MM.1S (cell line): ENCODE results near the gene RAB22A.

Experiments used
- DNase-seq: peaks from one replicate; pipeline ENCODE4 v3.0.0-alpha.2; 2015
- H2AFZ ChIP-seq: fragments of 300-600 bp; sonication (generic); 2 replicates; pipeline ENCODE4 v1.6.0; 2016; ENCODE audit warnings: antibody characterized with exemption, low read length
- H3F3A ChIP-seq: fragments of 300-600 bp; sonication (generic); 2 replicates; pipeline ENCODE4 v1.6.1; 2016; ENCODE audit warnings: mild to moderate bottlenecking, antibody characterized with exemption, low read length, moderate library complexity, mixed read lengths; ENCODE audit not compliant: insufficient read depth
- H3K27ac ChIP-seq: fragments of 300-600 bp; sonication (generic); 2 replicates; pipeline ENCODE4 v1.5.1; 2016; ENCODE audit warnings: mild to moderate bottlenecking, low read length
- H3K27me3 ChIP-seq: fragments of 300-600 bp; sonication (generic); replicated peaks from 2 replicates; pipeline ENCODE4 v1.6.0; 2016; ENCODE audit warnings: low read length; ENCODE audit not compliant: insufficient read depth
- H3K36me3 ChIP-seq: fragments of 300-600 bp; sonication (generic); replicated peaks from 2 replicates; pipeline ENCODE4 v1.6.1; 2016; ENCODE audit warnings: mild to moderate bottlenecking, low read length, mixed read lengths; ENCODE audit not compliant: insufficient read depth
- H3K4me1 ChIP-seq: fragments of 300-600 bp; sonication (generic); 2 replicates; pipeline ENCODE4 v1.6.1; 2016; ENCODE audit warnings: low read length, mixed read lengths
- H3K4me2 ChIP-seq: fragments of 300-600 bp; sonication (generic); 2 replicates; pipeline ENCODE4 v1.6.0; 2016; ENCODE audit warnings: low read depth, low read length
- H3K4me3 ChIP-seq: fragments of 300-600 bp; sonication (generic); 2 replicates; pipeline ENCODE4 v1.5.1; 2016; ENCODE audit warnings: low read length, mixed read lengths
- H3K79me2 ChIP-seq: fragments of 300-600 bp; sonication (generic); 2 replicates; pipeline ENCODE4 v1.6.1; 2016; ENCODE audit warnings: mixed run types, low read length, mixed read lengths
- H3K9ac ChIP-seq: fragments of 300-600 bp; sonication (generic); 2 replicates; pipeline ENCODE4 v1.6.1; 2016; ENCODE audit warnings: low read length, mixed read lengths
- H3K9me2 ChIP-seq: fragments of 300-600 bp; sonication (generic); replicated peaks from 2 replicates; pipeline ENCODE4 v1.6.1; 2016; ENCODE audit warnings: mild to moderate bottlenecking, low read length, mixed read lengths; ENCODE audit not compliant: insufficient read depth
- H3K9me3 ChIP-seq: fragments of 300-600 bp; sonication (generic); replicated peaks from 2 replicates; pipeline ENCODE4 v1.6.1; 2016; ENCODE audit warnings: mild to moderate bottlenecking, low read length, mixed read lengths; ENCODE audit not compliant: insufficient read depth
- H4K20me1 ChIP-seq: fragments of 300-600 bp; sonication (generic); 2 replicates; pipeline ENCODE4 v1.6.1; 2016; ENCODE audit warnings: mild to moderate bottlenecking, low read length, moderate library complexity, mixed read lengths; ENCODE audit not compliant: insufficient read depth
- CTCF ChIP-seq: fragments of 300-600 bp; sonication (generic); IDR thresholded peaks from 2 replicates; pipeline ENCODE4 v1.5.1; 2016; ENCODE audit warnings: antibody characterized with exemption, low read length, mixed read lengths
- EZH2 ChIP-seq: fragments of 300-600 bp; sonication (generic); optimal IDR thresholded peaks from 2 replicates; pipeline ENCODE3; 2017; ENCODE audit warnings: low read depth, mild to moderate bottlenecking, antibody characterized with exemption, low read length, mixed read lengths
- EZH2phosphoT487 ChIP-seq: fragments of 300-600 bp; sonication (generic); IDR thresholded peaks from 2 replicates; pipeline ENCODE4 v1.6.1; 2018; ENCODE audit warnings: antibody characterized with exemption, low read length

The RAB22A gene

GRCh38 chr20:58362206-58362516 lies 52.6 kb downstream of the RAB22A start:
- no peak overlapping the region for H2AFZ ChIP-seq
- DNase-seq, result no peak
- no peaks in the 10 kb centered on the region for H3K4me1 ChIP-seq
- H3K9me2 ChIP-seq, result no peaks in the 10 kb centered on the region
- peaks cover 3% of the 10 kb centered on the region; the same call in 1 of the 2 replicates for H3K36me3 ChIP-seq
- H3K27me3 ChIP-seq, result no peaks in the 10 kb centered on the region
- TF ChIP-seq EZH2phosphoT487 (no peak), EZH2 (no peak), CTCF (no peak)
- no peaks in the 10 kb centered on the region for H3K9me3 ChIP-seq
- no peak overlapping the region for H3K27ac ChIP-seq
- no peaks in the 10 kb centered on the region for H3K79me2 ChIP-seq
- no peaks in the 10 kb centered on the region for H4K20me1 ChIP-seq
- no peaks in the 10 kb centered on the region for H3F3A ChIP-seq
- no peak overlapping the region for H3K9ac ChIP-seq
- no peak overlapping the region for H3K4me2 ChIP-seq
- H3K4me3 ChIP-seq, result no peak overlapping the region

GRCh38 chr20:58362970-58363369 lies 53.5 kb downstream of the RAB22A start:
- H3K36me3 ChIP-seq, result peaks cover under 1% of the 10 kb centered on the region; the same call in 1 of the 2 replicates
- H3K79me2 ChIP-seq, result no peaks in the 10 kb centered on the region
- no peak overlapping the region for H3K4me3 ChIP-seq
- no peaks in the 10 kb centered on the region for H3F3A ChIP-seq
- H3K9me2 ChIP-seq, result no peaks in the 10 kb centered on the region
- no peaks in the 10 kb centered on the region for H3K27me3 ChIP-seq
- no peaks in the 10 kb centered on the region for H3K9me3 ChIP-seq
- no peak overlapping the region for H3K4me2 ChIP-seq
- no peaks in the 10 kb centered on the region for H3K4me1 ChIP-seq
- no peak overlapping the region for H3K27ac ChIP-seq
- no peak overlapping the region for H2AFZ ChIP-seq
- H4K20me1 ChIP-seq, result no peaks in the 10 kb centered on the region
- no peak overlapping the region for H3K9ac ChIP-seq
- TF ChIP-seq EZH2phosphoT487, result no peak
- TF ChIP-seq CTCF, result no peak
- TF ChIP-seq EZH2, result no peak
- no peak for DNase-seq

- H4K20me1 ChIP-seq, result no peaks in the 10 kb centered on the region
- DNase-seq, result no peak
- no peaks in the 10 kb centered on the region for H3F3A ChIP-seq
- H3K4me2 ChIP-seq, result no peak overlapping the region
- no peak overlapping the region for H3K9ac ChIP-seq
- no peak overlapping the region for H2AFZ ChIP-seq
- no peaks in the 10 kb centered on the region for H3K9me3 ChIP-seq
- H3K9me2 ChIP-seq, result no peaks in the 10 kb centered on the region
- TF ChIP-seq EZH2phosphoT487, result no peak
- no peak for TF ChIP-seq CTCF
- TF ChIP-seq EZH2, result no peak
- no peaks in the 10 kb centered on the region for H3K4me1 ChIP-seq
- no peaks in the 10 kb centered on the region for H3K36me3 ChIP-seq
- H3K27me3 ChIP-seq, result no peaks in the 10 kb centered on the region
- no peak overlapping the region for H3K27ac ChIP-seq
- no peaks in the 10 kb centered on the region for H3K79me2 ChIP-seq
- no peak overlapping the region for H3K4me3 ChIP-seq
Measured at GRCh38 chr20:58366866-58367265, 57.4 kb downstream of the RAB22A start.
